ENCODE results near the gene DNAH7.

Gene DNAH7

DNA sequence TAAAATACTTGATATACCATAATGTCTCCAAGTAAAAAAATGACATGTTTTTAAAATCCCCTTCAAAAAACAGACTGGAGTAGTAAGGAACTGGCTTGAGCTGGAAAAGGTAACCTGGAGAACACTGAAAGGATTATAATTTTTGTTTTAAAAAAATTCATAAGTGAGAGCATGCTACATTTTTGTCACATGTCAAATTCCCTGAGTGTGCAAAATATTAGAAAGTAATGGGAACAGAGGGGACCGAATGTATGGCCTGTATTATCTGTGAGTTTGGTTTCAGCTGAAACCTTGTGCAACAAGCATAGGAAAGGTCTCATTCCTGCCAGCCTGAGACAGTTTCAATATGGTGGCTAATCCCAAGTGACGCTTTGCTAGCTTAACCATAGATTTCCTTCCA, 209.1 kb downstream of the DNAH7 start:
- no peak for DNase-seq

DNA sequence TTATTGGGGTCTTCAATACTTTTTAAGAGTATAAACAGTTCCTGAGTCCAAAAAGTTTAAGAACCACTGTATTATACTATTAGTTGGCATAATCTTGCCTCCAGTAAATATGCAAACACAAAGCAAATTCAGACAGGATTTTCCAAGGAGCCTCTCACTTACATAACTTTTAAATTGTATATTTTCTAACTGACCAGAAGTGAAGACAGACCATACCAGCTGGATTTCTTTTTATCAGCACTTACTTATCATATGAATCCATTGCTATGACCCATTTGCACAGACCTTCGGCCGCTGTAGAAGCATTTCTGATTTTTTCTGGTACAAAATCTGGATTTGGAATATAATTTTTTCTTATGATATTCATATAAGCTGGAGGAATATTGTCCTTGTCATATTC, 211.5 kb downstream of the DNAH7 start:
- no peak for DNase-seq

DNA sequence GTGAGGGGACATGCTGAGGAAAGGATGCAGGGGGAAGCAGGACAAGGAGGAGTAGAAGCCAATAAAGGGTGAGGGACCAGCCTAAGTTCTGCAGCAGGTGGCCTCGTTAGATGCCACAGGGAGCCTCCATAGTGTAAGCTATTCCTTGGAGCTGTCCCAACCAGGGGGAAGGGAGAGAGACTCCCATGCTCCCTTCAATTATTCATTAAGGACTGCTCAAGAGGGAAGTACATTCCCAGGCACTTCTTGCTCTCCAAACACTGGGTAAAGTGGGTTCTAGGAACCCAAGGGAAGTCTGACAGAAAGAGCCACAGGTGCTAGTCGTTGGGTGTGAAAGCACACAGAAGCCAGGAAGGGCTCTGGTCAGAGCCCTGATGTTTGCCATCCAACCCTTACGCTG, 217.9 kb downstream of the DNAH7 start:
- DNase-seq, result no peak

DNA sequence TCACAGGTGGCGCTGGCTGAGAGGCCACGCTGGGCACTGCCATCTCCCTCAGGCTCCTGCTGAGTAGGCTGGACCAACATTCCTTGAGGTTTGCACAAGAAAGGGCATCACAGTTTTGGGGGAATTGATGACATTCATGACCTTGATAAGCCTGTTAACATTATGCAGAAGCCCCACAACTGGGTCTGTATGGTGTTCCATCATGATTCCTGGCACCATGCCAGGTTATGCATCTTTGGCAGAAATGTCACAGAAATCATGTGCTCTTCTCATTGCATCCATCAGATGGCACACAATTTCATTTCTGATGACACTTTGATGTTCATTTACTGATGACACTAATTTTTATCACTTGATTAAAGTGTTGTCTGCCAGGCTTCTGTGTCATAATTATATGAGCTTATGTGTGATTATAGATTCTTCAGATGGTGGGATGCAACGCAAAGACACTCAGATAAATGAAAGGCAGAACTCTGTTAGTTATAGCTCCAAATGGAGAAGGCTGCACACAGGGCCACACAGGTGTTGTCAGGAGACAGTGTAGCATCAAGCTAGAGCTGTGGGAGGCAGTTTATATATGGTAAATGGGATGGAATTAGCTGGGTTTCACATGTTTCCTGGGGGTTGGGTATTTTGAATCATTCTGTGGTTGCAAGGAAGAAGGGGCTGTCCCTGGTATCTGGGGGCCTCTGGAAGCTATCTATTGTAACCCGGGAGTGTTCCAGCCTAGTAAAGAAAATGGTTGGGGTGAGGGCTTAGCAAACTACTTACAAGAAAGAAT, 220.3 kb downstream of the DNAH7 start:
- peak; percentile 21 for DNase-seq

DNA sequence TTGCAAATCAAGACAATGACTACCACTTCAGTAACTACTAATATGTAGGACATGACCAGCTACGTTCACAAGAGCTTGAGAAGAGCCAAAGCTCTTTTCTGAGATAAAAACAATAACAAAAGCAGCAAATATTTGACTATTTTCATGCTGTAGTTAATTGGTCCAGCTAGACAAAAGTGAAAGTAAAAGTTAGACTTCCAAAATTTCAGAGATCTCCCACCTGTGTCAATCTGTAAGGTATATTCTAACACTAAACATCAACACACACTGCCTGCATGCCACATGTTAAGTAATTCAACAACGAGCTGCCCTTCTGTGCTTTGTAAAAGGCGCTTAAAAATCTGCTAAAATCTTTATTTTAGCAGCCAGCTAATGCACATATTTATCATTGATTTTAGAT, 225.7 kb downstream of the DNAH7 start:
- DNase-seq, result no peak

DNA sequence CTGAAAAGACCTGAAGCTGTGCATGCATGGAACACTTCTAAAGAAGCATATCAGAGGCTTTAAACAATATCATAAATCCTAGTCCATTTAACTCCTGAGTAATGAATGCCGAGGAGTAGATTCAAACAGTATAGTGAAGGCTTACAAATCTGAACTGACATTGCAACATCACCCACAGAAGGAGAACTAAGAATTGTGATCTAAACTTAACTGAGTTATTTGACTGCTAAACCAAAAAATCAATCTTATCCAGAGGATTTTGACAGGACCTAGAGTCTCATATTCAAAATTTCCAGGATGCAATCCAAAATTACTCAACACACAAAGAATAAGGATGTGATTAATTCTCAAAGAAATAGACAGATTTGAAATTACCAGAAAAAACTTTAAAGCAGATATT, 230.6 kb downstream of the DNAH7 start:
- peak; percentile 51 for DNase-seq

DNA sequence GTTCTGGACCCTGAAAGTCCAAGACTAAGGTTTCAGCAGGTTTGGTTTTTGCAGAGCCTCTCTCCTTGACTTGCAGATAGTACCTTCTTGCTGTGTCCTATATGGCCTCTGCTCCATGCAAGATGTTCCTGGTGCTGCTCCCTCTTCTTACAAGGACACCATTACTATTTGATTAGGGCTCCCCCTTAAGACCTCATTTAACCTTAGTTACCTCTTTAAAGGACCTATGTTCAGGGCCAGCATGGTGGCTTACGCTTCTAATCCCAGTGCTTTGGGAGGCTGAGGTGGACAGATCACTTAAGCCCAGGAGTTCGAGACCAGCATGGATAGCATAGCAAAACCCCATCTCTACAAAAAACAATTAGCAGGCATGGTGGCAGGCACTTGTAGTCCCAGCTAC, 232.6 kb downstream of the DNAH7 start:
- no peak for DNase-seq

DNA sequence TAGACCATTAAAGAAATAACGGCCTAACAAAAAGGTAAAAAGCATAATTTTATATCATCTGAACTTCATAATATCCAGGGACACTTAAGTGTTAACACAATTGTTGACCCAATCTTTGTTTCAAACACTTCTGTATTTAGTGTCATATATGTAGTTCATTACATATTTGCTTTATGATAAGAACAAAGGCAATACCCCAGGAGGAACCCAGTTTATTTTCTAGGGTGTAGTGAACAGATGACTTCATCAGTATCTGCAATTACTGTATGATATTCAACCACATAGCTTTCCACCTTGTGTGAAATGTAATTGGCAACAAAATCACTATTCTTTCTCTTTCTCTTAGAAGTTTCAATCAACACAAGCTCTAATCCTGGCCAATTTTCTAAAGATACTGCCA, 233.8 kb downstream of the DNAH7 start:
- DNase-seq, result no peak

DNA sequence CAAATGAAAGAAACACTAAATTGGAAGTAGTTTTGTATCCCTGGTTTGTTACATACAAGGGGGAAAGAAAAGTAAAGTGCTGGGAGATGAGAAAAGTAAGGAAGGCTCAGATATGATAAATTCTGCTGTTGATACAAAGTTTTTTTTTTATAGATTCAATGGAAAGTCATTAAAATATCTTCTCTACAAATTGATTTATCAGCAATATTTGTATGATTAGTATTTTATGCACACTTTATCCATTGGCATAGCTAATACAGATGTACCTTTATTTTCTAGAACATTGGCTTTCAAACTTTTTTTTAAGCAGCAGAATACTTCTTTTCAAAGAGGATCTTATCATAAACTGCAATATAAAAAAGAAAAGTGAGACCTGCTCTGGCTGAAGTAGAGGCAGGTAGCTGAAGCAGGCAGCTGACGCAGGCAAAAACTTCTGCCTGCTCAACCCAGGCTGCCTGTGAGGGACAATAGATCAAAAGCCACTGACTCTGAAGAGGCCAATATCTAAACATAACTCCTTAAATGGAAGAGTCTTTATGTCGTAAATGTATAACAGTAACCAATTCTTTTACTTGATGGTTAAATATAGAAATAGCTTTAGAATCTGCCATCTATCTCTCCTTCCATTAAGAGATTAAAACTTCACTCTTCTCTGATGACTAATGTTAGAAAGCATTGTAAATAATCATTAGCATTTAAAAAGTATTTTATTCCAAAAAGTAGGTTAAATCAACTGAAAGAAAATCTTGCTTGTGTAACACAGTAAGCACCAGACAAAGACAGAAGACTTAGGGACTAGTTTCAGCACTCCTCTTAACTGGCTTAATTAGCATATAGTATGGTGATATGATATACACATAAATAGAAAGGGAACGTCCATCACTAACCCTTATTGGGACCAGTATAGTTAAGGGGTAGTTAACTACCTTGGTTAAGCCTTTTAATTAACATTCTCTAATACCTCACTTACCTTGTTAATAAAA, 237.4 kb downstream of the DNAH7 start:
- no peak for DNase-seq

DNA sequence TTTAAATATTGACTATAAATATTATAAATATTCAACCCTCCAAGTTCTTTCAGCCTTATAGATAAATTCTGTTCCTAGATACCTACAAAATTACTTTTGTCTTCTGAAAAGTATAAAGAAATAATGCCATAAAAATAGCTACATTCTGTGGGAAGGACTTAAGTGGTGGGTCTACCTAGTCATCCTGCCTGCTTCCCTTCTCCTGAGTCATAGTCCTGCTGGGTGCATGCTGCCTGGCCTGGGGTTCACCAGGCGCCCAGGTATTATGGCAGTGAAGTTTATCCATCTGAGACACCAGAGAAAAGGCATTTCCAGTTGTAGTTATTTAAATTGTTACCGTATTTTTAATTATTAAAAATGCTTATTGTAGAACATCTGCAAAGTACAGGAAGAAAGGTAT, 244.2 kb downstream of the DNAH7 start:
- DNase-seq, result no peak

DNA sequence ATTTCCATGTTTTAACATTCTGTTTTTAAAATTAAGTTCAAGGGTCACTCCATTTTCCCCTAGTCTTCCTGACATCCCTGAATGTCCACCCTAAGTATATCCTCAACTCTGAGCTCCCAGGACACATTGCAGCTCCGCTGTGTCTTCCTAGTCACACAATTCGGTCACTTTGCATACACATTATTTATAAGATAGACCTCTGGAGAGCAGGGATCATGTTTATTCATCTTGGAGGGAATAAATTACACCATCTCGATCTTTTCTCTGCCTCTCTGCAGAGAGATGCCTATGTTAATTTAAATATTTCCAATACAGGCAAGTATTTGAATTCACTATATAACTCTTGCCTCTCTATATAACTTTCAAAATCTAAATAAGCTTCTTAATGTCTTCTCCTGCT, 245.4 kb downstream of the DNAH7 start:
- DNase-seq, result no peak

DNA sequence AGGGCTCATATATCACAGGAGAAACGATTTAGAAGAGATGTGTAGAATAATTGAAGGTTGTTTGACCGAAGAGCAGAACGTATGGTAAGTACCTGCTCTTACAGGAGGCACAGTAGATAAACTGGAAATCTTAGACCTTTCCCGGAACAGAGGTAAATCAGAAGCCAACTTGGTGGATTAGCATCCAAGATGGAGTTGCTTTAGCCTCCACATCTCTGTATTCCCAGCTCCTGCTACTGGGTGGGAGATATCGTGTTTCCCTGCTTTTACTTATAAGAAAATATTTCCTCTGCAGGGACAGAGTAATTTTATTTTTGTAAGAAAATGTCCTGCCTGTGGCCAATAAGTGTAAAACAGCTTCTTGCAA, 247.1 kb downstream of the DNAH7 start:
- DNase-seq, result no peak

DNA sequence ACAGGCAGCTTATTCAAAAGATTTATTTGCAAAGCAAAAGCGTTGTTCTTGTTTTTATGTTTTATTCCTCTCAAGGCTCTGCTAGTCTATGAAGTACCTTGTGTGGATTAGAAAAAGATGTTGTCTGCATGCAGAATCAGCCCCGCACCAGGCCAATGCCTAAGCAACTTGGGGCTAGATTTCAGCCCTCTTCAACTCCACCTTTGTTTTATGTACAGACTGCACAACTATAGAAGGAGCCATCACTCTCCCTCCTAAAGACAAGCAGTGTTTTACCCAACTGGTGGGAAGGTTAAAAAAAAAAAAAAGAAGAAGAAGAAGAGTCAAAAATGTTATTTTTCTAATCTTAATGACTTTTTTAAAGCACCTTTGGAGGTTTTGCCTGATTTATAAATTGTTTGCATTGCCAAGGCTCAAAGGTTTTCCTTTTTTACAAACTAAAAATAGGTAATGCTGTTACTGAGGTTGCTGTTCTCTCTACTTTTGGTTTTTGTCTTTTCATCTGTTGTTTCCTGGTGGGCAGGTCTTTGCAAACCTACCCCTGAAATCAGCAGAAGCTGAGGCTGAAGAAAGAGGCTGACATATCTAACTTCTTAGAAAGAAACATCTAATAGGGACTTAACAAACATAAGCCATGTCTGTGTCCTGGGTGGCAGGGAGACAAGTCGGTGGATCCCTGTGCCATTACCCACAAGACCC, 247.6 kb downstream of the DNAH7 start:
- DNase-seq, result peak; percentile 20

DNA sequence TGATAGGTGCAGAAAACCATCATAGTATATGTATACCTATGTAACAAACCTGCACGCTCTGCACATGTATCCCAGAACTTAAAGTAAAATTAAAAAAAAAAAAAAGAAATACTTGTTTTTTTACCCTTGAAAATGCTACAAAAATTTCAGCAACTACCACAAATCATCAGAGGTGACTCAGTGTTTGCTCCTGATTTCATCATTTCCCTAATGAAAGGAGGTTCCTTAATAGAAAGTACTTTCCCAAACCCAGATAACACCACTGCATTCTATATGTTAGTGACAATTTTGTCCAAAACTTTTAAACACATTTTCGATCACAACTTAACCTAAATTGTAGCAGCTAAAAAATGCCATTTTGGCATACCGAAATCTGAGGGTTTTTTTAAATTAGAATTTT, 248.3 kb downstream of the DNAH7 start:
- DNase-seq, result peak; percentile 89

DNA sequence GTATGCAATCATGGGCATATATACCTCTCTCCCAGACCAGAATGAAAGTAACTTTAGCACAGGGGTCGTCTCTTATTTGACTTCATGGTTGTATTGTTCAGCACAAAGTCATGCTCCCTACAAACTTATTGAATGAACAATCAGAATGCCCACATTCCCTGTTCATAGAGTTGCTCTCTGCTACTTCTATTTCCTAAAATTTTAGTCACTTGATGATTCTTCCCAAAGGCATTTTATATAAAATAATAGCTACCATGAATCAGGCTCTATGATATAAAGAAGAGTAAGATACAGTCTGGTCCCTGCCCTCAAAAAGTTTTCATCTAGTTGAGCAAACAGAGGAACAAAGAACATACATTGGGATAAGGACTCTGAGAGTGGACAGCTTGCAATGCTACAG, 249.4 kb downstream of the DNAH7 start:
- peak; percentile 11 for DNase-seq

DNA sequence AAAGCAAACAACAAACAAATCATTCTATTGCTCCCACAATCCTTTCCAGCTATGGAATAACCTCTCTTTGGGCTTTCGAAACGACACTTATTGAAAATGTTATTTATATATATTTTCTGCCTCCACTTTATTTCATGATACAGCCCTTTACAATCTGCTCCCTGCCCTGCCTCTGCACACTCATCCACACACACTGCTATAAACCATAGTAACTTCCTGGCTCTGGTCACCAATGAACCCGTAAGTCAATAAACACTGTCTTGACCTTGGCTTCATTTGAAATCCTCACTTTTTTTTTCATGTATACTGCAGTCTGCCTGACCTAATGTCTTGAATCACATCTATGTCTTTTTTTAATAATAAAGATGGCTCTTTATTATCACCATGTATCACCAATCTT, 250.1 kb downstream of the DNAH7 start:
- DNase-seq, result no peak

DNA sequence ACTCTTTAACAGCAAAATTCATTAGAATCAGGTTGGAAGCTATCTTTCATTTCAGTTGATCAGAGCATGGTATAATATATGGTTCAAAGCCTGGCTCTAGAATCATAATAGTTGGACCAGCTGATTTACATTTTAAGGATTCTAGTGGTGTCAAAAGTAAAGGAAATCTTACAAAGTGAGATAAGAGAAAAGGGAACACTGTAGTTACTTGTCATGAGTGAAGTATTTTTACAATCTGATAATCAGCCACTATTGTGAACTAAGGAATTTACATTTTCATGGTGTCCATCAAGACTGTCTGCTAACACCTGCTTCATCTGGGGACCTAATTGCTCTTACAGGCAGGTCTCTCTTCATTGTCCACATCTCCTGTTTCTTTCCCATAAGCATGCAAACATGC, 250.5 kb downstream of the DNAH7 start:
- no peak for DNase-seq

DNA sequence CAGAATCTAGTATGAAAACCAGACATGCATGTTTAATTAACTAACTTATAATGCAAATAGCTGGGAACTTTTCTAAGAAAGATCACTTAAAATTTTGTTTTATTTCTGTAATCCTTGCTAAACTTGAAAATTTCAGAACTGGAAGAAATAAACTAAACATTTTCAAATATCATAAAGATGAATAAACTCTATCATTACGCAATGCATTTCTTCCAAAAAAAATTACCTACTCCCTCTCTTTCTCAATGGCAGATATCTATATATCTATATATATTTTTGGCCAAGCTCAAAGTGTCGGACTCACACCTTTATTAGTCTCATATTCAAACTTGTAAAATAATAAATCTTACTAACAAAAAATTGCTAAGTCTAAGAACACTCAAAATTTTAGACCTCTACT, 253.6 kb downstream of the DNAH7 start:
- DNase-seq, result no peak

DNA sequence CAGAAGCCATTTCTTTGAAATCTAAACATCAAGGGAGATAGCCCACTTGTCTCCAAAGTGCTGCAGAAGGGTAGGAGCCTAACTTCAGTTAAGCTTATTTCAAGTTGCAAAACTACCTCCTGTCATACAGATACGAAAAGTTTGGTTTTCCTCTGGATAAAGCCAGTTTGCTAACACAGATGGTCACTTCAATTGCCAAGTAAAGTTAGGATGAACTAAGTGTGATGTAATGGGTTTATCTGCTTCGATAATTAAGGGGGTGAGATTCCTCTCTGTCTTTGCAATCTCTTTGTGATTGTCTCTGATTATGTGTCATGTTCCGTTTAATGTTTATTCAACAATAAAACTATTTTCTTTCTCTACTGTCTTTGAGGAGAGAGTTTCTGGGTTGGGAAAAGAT, 255.2 kb downstream of the DNAH7 start:
- DNase-seq, result no peak

DNA sequence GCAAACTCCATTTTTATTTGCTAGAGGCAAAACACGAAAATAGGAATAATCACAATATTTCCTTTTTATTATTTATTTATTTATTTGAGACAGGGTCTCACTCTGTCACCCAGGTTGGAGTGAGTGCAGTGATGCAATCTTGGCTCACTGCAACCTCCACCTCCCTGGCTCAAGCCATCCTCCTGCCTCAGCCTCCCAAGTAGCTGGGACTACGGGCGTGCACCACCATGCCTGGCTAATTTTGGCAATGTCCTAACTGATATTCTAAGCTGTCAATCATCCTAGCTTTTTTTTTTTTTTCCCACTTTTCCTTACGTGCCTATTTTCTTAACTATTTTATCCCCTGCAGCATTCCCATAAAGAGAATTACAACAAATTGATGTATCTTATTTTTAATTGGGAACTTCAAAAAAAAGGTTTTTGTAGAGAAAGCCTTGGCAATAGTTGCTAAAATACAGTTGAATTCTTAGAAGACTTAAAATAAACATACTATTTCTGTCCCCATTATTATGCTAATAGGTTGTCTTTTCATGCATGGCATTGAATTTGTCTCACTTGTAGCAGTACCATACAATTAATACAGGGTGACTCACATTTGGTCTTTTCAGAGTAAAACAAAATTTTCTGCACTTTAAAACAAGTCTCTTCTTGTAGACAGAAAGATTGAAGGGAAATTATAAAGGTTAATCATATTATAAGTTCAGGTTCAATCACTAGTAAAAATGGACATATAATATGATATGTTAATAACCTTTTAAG, 258.1 kb downstream of the DNAH7 start:
- DNase-seq, result no peak

DNA sequence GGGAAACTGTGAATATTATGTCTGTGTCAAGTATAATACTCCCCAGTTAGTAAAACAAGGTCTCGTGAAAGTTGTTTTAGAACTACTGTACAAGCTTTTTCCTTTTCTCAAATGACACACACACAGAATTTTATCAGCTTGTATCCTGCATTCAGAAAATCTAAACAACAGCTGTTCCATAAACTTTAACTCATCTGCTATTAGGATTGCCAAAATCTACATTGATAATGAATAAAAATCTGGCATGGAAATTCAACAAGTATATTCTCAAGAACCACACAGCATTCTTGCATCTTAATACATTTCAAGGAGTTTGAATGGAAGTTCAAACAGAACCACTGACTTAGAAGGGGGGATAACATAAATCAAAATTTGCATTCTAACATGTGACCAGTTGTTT, 260.4 kb downstream of the DNAH7 start:
- DNase-seq, result no peak

DNA sequence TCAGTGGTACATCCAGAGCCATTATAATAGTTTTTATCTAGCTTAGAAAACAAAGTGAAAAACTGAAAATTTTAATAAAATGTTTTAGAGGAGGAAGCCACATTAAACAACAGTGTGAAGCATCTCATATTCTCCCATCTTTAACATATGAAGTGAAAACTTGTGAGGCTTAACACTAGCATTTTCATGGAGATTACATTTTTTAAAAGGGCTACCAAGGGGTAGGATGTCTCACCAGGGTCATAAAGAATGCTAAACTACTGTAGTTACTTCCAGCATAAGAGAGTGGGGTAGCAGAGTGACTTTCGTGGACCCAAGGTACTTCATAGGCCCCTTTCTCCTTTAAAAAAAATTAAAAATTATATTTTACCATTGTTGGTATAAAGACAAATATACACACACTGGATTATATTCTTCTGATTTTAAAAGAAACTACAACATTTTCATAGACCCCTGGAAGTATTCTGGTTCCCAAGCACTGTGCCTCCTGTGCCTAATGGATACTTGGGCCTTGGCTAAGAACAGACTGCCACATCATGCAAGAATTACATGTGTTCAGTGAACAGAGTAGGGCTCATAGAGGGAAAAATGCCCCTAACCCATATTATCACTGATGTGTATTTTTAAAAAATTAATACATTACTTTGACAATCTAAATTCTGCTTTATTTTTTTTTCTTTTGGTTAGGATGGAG, 263.2 kb downstream of the DNAH7 start:
- no peak for DNase-seq

Measured in fibroblast of skin of scalp (primary cell).